Stimulated activated CD4-positive, alpha-beta T cell treated with anti-CD3 and anti-CD28 coated beads, Interleukin-12 subunit alpha, Interleukin-12 subunit beta, amount 100 ng/mL, for 4 hours (primary cell): ENCODE measurements around the gene TOP2B.

Source experiments
- DNase-seq: peaks from one replicate; pipeline ENCODE4 v3.0.0-alpha.2; 2020

The TOP2B gene, protein sequence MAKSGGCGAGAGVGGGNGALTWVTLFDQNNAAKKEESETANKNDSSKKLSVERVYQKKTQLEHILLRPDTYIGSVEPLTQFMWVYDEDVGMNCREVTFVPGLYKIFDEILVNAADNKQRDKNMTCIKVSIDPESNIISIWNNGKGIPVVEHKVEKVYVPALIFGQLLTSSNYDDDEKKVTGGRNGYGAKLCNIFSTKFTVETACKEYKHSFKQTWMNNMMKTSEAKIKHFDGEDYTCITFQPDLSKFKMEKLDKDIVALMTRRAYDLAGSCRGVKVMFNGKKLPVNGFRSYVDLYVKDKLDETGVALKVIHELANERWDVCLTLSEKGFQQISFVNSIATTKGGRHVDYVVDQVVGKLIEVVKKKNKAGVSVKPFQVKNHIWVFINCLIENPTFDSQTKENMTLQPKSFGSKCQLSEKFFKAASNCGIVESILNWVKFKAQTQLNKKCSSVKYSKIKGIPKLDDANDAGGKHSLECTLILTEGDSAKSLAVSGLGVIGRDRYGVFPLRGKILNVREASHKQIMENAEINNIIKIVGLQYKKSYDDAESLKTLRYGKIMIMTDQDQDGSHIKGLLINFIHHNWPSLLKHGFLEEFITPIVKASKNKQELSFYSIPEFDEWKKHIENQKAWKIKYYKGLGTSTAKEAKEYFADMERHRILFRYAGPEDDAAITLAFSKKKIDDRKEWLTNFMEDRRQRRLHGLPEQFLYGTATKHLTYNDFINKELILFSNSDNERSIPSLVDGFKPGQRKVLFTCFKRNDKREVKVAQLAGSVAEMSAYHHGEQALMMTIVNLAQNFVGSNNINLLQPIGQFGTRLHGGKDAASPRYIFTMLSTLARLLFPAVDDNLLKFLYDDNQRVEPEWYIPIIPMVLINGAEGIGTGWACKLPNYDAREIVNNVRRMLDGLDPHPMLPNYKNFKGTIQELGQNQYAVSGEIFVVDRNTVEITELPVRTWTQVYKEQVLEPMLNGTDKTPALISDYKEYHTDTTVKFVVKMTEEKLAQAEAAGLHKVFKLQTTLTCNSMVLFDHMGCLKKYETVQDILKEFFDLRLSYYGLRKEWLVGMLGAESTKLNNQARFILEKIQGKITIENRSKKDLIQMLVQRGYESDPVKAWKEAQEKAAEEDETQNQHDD (N-terminal part only)

DNA sequence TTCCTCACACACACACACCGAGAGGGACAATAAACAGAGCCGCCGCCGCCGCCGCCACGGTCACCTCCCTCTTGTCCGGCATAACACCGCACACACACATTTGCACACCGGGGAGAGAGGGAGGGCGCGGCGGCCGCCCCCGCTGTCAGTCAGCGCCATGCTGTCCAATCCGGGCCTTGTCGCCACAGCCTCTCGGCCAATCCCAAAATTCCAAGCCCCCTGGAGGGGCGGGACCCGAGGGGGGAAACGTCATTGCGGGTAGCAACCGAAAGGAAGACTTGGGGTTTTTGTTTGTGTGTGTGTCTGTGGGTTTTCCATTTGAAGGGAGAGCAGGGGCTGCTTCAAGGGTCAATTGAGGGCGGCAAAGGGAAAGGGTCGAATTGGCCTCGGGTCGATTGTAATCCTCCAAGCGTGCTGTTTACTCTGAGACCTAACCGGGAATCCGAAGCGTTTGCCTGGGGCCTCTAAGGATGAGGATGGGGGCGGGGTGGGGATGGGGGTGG is at the start of gene TOP2B:
TSS of gene TOP2B (minus strand) at position 96 of the 503 bp plus-strand sequence. CDS start 610 bp downstream, outside the sequence.
- DNase-seq = peak; percentile 86

DNA sequence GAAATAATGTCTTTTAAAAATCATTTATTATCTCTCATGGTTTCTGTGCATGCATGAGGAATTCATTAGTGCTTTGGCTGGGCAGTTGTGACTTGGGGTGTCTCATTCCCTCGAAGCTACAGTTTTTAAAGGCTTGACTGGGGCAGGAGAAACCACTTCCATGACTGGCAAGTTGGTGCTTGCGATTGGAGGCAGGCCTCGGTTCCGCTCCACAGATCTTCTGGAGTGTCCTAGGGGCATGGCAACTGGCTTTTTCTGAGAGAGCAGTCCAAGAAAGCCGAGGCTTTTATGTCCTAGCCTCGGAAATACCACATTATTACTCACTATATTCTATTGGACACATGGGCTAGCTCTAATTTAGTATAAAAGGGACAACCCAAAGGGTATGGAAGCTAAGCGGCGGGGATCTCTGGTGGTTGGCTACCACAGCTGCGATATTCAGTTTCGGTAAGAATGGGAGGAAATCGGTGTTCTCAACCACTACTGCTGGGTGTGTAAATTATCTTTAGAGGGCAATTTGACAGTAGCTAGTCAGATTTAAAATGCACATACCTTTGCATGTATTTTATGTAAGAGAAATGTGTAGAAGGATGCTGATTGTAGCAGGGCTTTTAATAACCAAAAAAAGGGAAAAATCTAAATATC is 48.8 kb upstream of the TOP2B start:
- no peak for DNase-seq

DNA sequence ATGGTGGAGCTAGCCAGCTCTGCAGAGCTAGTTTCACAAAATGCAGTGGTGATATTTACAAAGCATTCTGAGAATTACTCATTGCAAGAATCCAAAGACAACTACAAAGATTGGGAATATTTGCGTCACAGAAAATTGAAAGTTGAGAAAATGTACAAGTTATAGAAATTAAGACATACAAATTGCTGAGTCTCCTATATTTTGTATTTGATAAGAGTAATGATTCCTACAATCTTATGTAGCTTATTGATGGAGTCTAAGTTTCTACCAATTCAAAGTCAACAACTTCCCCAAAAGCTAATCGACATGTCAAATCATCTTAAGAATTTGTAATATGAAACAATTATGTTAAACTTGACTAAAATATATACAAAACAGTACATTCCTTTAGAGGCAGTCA is 46.4 kb upstream of the TOP2B start:
- DNase-seq = no peak

DNA sequence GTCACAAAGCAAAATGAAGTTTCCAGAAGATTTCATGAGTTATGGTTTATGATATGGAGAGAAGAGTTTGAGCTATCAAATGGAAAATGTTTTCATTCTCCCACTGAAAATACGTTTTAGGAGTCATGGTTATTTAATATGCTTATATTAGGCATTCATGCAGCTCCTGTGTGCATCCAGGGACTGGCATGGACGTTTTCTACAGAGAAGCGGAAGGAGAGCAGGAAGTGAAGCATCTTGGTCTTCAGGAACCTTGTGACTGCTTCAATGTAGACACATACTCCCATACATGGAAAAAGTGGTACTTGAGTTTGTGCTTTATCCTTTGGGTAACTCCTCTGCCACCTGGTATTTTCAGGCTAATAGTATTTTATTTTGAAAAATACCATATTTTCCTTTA is 43.3 kb upstream of the TOP2B start:
- DNase-seq = no peak

DNA sequence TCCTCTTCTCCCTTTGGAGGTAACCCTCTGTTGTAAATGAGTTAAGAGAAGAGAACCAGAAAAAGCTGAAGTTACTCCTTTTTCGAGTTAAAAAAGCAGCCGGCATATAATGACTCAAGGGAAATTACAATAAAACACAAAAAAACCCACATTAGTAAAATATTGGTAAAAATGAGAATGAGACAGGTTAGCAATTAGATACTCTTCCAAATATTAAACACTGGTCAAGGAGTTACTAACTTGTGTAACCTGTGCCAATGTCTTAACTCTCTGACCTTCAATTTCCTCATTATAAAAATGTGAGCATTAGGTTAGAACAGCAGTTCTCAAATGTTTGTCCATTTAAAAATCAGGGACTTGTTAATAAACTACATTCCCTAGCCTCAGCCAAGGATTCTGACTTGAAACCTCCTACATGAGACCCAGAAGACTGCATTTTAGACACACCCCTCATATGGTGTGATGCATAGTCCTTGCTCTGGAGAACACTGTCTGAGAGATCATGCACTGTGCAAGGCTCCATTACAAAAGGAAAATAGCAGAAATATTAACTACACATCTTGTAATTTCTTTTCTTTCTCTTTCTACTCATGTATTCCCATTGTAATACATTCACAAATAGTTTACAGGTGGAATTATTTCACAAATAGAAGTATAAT is 42.7 kb upstream of the TOP2B start:
- no peak for DNase-seq

DNA sequence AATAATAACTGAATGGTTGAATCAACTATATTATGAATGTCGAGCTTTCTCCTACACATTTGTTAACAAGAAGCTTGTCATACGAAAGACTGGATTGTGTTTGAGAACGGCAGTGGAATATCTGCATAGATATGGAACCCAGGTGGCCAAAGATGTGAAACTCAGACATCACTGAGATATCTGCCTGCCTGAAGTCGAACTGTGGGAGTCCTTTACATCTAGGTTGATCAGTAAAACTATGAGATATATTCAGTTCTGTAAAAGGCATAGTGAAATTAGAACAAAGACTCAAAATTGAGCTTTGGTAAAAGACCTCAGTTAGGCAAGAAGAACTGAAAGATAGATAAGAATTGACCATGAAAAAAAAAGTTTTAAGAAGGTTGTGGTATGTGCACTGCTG is 41.5 kb upstream of the TOP2B start:
- no peak for DNase-seq

DNA sequence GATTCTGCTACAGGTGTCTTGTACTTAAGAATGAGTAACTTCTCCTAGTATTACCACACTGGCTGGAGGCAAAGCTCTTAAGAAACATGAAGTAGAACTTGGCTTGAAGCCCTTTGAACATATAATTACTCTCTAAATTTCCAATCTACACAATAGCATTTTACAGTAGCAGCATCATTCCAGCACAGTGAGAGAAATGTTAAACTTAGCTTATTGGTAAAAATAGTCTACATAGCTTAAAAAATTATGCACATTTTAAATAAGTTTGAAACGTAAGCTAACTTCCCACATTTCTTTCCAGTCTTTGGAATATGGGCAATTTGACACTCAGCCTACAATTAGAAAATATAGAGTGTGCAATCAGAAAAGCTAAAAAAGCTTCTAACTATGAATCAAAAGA is 32.8 kb upstream of the TOP2B start:
- DNase-seq = no peak

DNA sequence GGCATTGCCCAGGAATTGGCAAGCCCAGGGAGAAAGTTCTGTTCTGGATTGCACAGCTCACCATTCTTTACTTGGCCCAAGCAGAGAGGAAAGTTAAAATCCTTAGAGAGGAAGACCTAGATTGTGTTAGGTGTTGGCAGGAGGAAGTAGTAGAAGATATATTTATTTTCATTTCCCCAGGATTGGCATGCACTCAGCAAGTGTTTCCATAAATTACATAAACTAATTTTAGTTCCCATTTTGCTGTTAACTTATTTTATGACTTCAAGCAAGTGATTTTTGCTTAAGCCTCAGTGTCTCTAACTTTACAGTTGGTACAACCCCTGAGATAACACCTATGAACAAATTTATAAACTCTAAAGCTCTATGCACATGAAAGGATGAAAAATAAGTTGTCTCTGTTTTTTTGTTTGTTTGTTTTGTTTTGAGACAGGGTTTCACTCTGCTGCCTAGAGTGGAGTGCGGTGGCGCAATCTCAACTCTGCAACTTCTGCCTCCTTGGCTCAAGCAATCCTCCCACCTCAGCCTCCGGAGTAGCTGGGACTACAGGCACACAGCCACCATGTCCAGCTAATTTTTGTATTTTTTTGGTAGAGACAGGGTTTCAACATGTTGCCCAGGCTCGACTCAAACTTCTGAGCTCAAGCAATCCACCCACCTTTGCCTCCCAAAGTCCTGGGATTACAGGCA is 31.2 kb upstream of the TOP2B start:
- no peak for DNase-seq

DNA sequence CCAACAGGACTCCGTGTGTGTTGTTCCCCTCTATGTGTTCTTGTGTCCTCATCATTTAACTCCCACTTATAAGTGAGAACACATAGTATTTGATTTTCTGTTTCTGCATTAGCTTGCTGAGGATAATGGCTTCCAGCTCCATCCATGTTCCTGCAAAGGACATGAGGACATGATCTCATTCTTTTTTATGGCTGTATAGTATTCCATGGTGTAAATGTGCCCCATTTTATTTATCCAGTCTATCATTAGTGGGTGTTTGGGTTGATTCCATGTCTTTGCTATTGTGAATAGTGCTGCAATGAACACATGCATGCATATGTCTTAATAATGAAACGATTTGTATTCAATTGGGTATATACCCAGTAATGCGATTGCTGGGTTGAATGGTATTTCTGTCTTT is 28.5 kb upstream of the TOP2B start:
- no peak for DNase-seq

DNA sequence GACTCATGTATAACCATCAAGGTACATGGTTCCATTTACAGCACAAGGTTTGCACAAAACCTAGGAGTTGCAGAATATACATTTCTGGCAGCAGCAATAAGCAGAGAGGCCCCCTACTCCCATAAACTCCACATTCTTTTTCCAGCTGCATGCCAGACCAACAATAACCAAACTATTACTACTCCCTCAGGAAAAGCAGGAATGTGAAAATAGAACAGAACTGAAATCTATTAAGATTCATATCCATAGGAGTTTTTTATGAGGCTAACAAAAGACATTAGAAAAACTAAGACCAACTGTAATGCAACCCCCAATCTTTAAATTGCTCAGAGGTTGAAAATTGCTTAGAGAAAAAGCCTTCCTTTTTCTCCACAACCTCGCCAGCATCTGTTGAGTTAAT is 27.6 kb upstream of the TOP2B start:
- DNase-seq = no peak

DNA sequence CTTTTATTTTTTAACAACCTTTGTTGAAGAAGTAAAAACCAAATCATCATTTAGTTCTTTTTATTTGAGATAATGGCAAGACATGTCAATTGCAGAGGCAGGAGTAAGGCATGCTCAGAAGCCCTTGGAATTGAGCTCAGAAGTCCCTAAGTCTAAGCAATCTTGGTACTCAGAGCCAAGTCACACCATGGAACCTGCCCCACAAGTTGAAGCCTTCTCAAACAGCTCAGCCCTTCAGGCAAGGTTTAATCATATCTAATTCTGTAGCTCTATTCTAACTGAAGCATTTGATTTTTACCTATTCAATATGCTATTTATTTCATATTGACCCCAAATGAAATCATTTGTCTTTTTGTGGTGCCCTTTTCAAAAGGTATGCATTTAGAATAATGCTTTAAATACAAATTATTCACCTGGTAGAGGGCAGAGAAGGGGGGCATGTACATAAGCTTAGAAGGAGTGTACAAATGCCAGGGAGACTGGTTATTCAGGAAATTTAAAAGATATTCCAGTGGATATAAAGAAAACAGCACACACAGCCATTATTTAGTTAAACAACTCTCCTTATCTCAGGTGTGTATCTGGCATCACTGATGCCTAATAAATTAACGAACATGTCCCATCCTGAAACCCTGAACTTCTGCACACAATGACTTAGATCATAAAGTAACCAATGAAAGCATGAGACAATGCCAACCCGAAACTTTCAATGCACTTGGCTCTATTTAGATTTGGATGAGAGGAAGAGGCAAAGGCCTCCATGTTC is 26.2 kb upstream of the TOP2B start:
- DNase-seq = no peak

DNA sequence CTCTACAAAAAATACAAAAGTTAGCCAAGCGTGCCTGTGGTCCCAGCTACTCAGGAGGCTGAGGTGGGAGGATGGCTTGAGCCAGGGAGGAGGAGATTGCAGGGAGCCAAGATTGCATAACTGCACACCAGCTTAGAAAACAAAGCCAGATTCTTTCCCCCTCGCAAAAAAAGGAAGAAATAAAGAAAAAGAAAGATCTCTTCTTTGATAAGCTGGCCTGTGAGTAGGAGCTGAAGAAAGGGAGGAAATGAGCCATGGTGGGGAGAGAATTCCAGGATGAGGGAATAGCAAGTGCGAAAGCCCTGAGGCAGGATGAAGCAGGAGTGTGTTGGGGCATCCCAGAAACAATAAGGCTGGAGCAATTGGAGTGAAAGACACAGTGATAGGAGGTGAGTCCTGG is 24.5 kb upstream of the TOP2B start:
- no peak for DNase-seq

DNA sequence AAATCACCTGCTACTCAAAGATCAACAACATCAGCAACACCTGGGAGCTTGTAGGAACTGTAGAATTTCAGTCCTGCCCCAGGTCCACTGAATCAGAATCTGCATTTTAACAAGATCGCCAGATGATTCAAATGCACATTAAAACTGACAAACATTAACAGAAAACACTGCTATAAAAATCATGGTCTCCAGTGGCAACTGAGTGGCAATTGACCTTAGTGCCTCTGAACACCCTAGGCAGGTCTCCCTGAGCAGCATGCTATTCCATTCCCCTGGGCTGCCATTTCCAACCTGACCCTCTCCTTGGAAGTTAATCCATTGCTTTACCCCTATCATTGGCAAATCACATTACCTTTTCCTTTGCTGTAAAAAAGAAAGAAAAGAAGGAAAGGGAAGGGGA is 23.0 kb upstream of the TOP2B start:
- DNase-seq = no peak

DNA sequence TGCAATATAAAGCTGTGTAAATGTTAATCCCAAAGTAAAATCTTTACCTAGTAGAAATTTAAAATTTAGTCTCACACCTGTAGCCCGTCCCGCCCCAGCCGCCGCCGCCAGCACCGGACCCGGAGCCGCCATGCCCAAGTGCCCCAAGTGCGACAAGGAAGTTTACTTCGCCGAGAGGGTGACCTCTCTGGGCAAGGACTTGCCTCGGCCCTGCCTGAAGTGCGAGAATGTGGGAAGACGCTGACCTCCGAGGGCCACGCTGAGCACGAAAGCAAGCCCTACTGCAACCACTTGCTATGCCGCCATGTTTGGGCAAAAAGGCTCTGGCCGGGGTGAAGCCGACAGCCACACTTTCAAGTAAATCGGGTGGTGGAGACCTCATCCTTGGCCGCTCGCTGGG is 22.1 kb upstream of the TOP2B start:
- DNase-seq = no peak

DNA sequence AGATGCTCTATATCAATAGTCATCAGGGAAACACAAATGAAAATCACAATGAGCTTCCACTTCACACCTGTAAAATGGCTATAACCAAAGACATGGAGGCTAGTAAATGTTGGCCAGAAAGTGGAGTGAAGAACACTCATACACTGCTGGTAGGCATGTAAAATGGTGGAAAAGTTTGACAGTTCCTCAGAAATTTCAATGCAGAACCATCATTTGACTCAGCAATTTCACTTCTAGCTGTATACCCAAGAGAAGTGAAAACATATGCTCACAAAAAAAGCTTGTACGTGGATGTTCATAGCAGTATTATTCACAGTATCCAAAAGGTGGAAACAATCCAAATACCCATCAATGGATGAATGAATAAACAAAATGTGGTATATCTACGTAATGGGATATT is 19.2 kb upstream of the TOP2B start:
- DNase-seq = no peak

DNA sequence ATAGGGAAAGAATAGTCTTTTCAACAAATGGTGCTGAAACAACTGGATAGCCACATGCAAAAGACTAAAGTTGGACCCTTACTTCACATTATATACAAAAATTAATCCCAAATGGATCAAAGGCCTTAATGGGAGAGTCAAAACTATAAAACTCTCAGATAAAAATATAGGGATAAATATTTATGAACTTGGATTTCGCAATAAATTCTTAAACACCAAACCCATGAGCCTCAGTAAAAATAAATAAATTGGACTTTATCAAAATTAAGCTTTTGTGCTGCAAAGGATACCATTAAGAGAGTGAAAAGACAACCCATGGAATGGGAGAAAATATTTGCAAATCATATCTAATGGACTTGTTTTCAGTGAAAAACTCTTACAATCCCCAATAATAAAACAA is 18.7 kb upstream of the TOP2B start:
- no peak for DNase-seq

DNA sequence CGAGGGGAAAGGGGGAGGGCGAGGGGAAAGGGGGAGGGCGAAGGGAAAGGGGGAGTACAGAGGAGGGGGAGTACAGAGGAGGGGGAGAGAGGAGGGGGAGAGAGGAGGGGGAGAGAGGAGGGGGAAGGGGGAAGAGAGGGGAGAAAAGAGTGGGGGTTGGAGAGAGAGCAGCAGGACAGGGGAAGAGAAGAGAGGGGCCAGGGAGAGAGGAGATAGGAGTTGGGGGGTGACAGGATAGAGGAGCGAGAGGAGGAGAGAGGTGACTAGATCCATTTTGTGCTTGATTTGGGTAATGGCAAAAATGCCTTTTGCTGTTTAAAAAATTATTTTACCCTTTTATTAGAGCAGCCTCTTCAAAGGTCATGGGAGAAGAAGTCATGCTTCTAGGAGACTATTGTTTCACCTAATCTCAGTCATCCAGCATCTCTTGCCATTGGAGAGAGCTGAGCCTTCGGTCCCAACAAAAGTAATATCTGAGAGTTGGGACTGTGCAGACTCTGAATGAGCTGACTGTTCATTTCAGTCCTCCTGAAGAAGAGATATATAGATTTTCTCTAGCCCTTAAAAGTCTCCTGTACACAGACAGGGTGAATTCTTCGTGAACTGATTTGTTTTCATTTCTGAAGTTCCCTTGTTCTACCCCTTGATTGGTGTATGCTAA is 15.1 kb upstream of the TOP2B start:
- no peak for DNase-seq

DNA sequence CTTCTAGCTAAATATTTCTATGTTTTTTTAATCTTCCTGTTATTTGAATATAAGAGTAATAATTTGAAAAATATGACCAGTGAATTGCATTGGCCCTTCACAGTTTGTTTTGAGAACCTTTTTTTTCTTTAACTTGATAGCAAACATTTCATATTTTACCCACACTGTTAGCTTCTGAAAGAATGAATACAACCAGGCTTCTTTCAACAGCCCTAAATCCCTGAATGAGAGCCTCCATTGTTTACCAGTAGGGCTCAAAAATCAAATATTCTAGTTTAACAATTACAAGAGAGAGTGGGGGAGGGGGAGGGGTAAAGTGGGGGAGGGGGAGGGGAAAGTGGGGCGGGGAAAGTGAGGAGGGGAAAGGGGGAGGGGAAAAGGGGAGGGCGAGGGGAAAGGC is 14.5 kb upstream of the TOP2B start:
- no peak for DNase-seq

DNA sequence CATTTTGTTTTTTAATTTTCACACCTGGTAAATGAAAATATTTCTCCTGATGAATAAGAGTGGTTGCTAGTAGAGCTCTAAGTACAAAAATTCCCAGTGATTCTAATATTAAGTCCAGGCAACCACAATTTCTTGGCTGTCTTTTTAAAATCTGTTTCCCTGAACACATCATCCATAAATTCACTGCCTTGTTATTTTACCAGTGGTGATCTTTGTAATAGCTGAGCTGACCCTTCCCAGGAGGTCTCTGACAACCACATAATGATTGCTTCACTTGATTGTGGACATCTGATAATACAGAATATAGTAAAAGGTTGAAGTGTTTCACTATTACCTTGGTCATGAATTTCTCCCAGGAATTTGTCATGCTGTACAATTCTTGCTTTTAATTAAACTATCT is 13.9 kb upstream of the TOP2B start:
- DNase-seq = no peak

DNA sequence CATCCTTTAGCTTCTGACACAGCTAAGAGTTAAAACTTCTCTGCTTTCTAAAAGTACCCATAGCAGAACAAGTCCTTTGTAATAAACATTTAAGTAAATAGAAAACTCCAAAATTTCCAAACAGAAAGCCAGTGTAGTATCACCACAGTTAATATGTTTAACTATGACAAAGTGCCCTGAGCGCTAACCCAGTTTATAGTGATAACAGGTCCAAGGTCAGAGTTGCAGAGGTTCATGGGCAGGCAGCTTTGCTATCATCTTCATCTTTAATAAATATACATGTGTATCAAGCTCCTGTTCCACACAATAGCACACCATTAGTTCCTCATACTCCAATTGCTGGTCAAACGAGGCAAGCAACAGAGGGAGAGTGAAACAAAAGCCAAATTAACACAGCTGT is 12.4 kb upstream of the TOP2B start:
- DNase-seq = no peak
